ENCODE data around the gene HSDL2. TPM values are rescaled to one million over a fixed set of nuclear protein-coding genes. Genes with fewer than 3 reads are reported as not detected.

HSDL2 gene
- total RNA-seq, 1 donor from 2014 or later: 20.9 TPM

- H3K4me3 Mint-ChIP-seq: no peak overlapping the region
- H3K27me3 Mint-ChIP-seq (ENCODE audit: low read depth): no peaks in the 10 kb centered on the region
- H3K36me3 Mint-ChIP-seq (ENCODE audit: low read depth): peaks cover 21% of the 10 kb centered on the region
- H3K27ac Mint-ChIP-seq (ENCODE audit: unreplicated experiment): no peak overlapping the region
- peaks cover 3% of the 10 kb centered on the region for H3K9me3 Mint-ChIP-seq
- DNase-seq (ENCODE audit: low read depth, low spot score): no peak
- H3K4me1 Mint-ChIP-seq: peaks cover 16% of the 10 kb centered on the region
- no peak for TF ChIP-seq CTCF (conservative IDR thresholded peaks at IDR 0.05)
Measured at GRCh38 chr9:112500842-112501241, 120.9 kb downstream of the HSDL2 start.

GRCh38 chr9:112501287-112501686 is 121.4 kb downstream of the HSDL2 start:
- Mint-ChIP-seq H3K27ac (ENCODE audit: unreplicated experiment) (no peak overlapping the region), H3K4me1 (peaks cover 12% of the 10 kb centered on the region), H3K4me3 (no peak overlapping the region), H3K36me3 (ENCODE audit: low read depth) (peaks cover 20% of the 10 kb centered on the region), H3K27me3 (ENCODE audit: low read depth) (no peaks in the 10 kb centered on the region), H3K9me3 (peaks cover 3% of the 10 kb centered on the region)
- no peak for DNase-seq (ENCODE audit: low read depth, low spot score)
- TF ChIP-seq CTCF (conservative IDR thresholded peaks at IDR 0.05): no peak

GRCh38 chr9:112502175-112502946 is 122.5 kb downstream of the HSDL2 start:
- H3K4me3 Mint-ChIP-seq: no peak overlapping the region
- no peak for TF ChIP-seq CTCF (conservative IDR thresholded peaks at IDR 0.05)
- H3K36me3 Mint-ChIP-seq (ENCODE audit: low read depth): peaks cover 18% of the 10 kb centered on the region
- H3K9me3 Mint-ChIP-seq: peaks cover 3% of the 10 kb centered on the region
- no peak for DNase-seq (ENCODE audit: low read depth, low spot score)
- peaks cover 5% of the 10 kb centered on the region for H3K4me1 Mint-ChIP-seq
- no peak overlapping the region for H3K27ac Mint-ChIP-seq (ENCODE audit: unreplicated experiment)
- H3K27me3 Mint-ChIP-seq (ENCODE audit: low read depth): no peaks in the 10 kb centered on the region

- peaks cover 7% of the 10 kb centered on the region for H3K4me1 Mint-ChIP-seq
- H3K4me3 Mint-ChIP-seq: no peak overlapping the region
- no peaks in the 10 kb centered on the region for H3K27me3 Mint-ChIP-seq (ENCODE audit: low read depth)
- no peak for TF ChIP-seq CTCF (conservative IDR thresholded peaks at IDR 0.05)
- peaks cover 3% of the 10 kb centered on the region for H3K9me3 Mint-ChIP-seq
- peaks cover 13% of the 10 kb centered on the region for H3K36me3 Mint-ChIP-seq (ENCODE audit: low read depth)
- no peak overlapping the region for H3K27ac Mint-ChIP-seq (ENCODE audit: unreplicated experiment)
- DNase-seq (ENCODE audit: low read depth, low spot score): no peak
Measured at GRCh38 chr9:112503170-112503569, 123.3 kb downstream of the HSDL2 start.

GRCh38 chr9:112505086-112505485 is 125.2 kb downstream of the HSDL2 start:
- no peak for DNase-seq (ENCODE audit: low read depth, low spot score)
- Mint-ChIP-seq H3K4me1 (peaks cover 10% of the 10 kb centered on the region), H3K4me3 (no peak overlapping the region), H3K27ac (ENCODE audit: unreplicated experiment) (no peak overlapping the region), H3K9me3 (no peaks in the 10 kb centered on the region), H3K36me3 (ENCODE audit: low read depth) (peaks cover 6% of the 10 kb centered on the region), H3K27me3 (ENCODE audit: low read depth) (no peaks in the 10 kb centered on the region)
- TF ChIP-seq CTCF (conservative IDR thresholded peaks at IDR 0.05): no peak

All from neural crest cell (in vitro differentiated cells).